Neural progenitor cell (in vitro differentiated cells): ENCODE measurements around the gene IQCE. TPM values are rescaled to one million over a fixed set of nuclear protein-coding genes. Genes with fewer than 3 reads are reported as not detected.

Experiments
- DNase-seq: peaks from one replicate; pipeline ENCODE4 v3.0.0-alpha.2; 2016; ENCODE audit warnings: low spot score
- H2AFZ ChIP-seq: fragments of 200-600 bp; sonication (generic); replicated peaks from 2 replicates; pipeline ENCODE4 v1.6.1; 2016; ENCODE audit warnings: antibody characterized with exemption
- H3F3A ChIP-seq: fragments of 200-600 bp; sonication (generic); 2 replicates; pipeline ENCODE4 v1.6.1; 2016; ENCODE audit warnings: antibody characterized with exemption, low read depth
- H3K27ac ChIP-seq: fragments of 200-600 bp; sonication (generic); 2 replicates; pipeline ENCODE4 v1.5.1; 2016; ENCODE audit warnings: mild to moderate bottlenecking
- H3K27me3 ChIP-seq: fragments of 200-600 bp; sonication (generic); 2 replicates; pipeline ENCODE4 v1.6.1; 2016; ENCODE audit warnings: mild to moderate bottlenecking, moderate library complexity
- H3K36me3 ChIP-seq: fragments of 200-600 bp; sonication (generic); 2 replicates; pipeline ENCODE4 v1.5.1; 2016
- H3K4me1 ChIP-seq: fragments of 200-600 bp; sonication (generic); 2 replicates; pipeline ENCODE4 v1.6.1; 2016; ENCODE audit warnings: mixed run types
- H3K4me2 ChIP-seq: fragments of 200-600 bp; sonication (generic); 2 replicates; pipeline ENCODE4 v1.6.1; 2016
- H3K4me3 ChIP-seq: fragments of 200-600 bp; sonication (generic); 2 replicates; pipeline ENCODE4 v1.5.1; 2016
- H3K79me2 ChIP-seq: fragments of 200-600 bp; sonication (generic); 2 replicates; pipeline ENCODE4 v1.6.1; 2016; ENCODE audit warnings: low read depth
- H3K9ac ChIP-seq: fragments of 200-600 bp; sonication (generic); 2 replicates; pipeline ENCODE4 v1.6.1; 2016
- H3K9me3 ChIP-seq: fragments of 200-600 bp; sonication (generic); 2 replicates; pipeline ENCODE4 v1.5.1; 2016; ENCODE audit warnings: low read depth
- H4K20me1 ChIP-seq: fragments of 200-600 bp; sonication (generic); 2 replicates; pipeline ENCODE4 v1.6.1; 2016; ENCODE audit warnings: low read depth
- H3K27ac Mint-ChIP-seq: 3 replicates; pipeline ENCODE4 v1.8.0; 2021; ENCODE audit warnings: mixed read lengths
- H3K27me3 Mint-ChIP-seq: 2 replicates; pipeline ENCODE4 v1.8.0; 2022; ENCODE audit warnings: low read depth, mild to moderate bottlenecking, inconsistent platforms, moderate library complexity, mixed read lengths; ENCODE audit not compliant: insufficient read depth
- H3K36me3 Mint-ChIP-seq: 3 replicates; pipeline ENCODE4 v1.8.0; 2021; ENCODE audit warnings: mixed read lengths
- H3K4me1 Mint-ChIP-seq: 3 replicates; pipeline ENCODE4 v1.8.0; 2021; ENCODE audit warnings: mixed read lengths
- H3K4me3 Mint-ChIP-seq: 3 replicates; pipeline ENCODE4 v1.8.0; 2021; ENCODE audit warnings: mild to moderate bottlenecking, moderate library complexity, mixed read lengths
- H3K9me3 Mint-ChIP-seq: 3 replicates; pipeline ENCODE4 v1.8.0; 2020; ENCODE audit warnings: mixed read lengths
- EZH2 ChIP-seq: fragments of 200-600 bp; sonication (generic); IDR thresholded peaks from 2 replicates; pipeline ENCODE4 v1.6.1; 2017; ENCODE audit warnings: antibody characterized with exemption, mild to moderate bottlenecking, moderate library complexity
- EZH2phosphoT487 ChIP-seq: fragments of 200-600 bp; sonication (generic); IDR thresholded peaks from 2 replicates; pipeline ENCODE4 v1.6.1; 2017; ENCODE audit warnings: antibody characterized with exemption
- total RNA-seq: library from RNA; depleted of rRNA; stranded (reverse); fragments of >200 nt; gene quantifications from 2 replicates; pipeline ENCODE4 v1.2.3, GENCODE V29; 2015; ENCODE audit warnings: low replicate concordance
- TF ChIP-seq, protein P1 (sequence below): fragments of 200-600 bp; sonication (generic); IDR thresholded peaks from 2 replicates; pipeline ENCODE4 v1.5.1; 2017; ENCODE audit warnings: antibody characterized with exemption, mild to moderate bottlenecking

The IQCE gene
- total RNA-seq, 1 donor from 2014 or later: 4.6 TPM

DNA sequence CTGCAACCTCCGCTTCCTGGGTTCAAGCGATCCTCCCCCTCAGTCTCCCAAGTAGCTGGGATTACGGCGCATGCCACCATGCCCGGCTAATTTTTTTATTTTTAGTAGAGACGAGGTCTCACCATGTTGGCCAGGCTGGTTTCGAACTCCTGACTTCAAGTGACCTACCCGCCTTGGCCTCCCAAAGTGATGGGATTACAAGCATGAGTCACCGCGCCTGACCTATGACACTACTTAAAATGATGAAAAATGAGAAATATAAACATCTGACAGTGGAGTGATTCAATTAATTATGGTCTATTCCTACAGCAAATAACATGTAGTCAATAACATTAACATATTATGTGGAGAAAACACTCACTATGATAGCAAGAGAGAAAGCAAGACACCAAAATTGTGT, 5.7 kb upstream of the IQCE start:
- H3K4me2 ChIP-seq: no peak overlapping the region
- H3K27ac ChIP-seq: no peak overlapping the region
- H3K27ac Mint-ChIP-seq: no peak overlapping the region
- H3K4me3 Mint-ChIP-seq: peak overlapping the region; percentile 91
- H3K9me3 ChIP-seq: no peaks in the 10 kb centered on the region
- peaks cover 9% of the 10 kb centered on the region for H3K4me1 ChIP-seq
- peaks cover under 1% of the 10 kb centered on the region for H3K36me3 ChIP-seq
- H3K9me3 Mint-ChIP-seq: no peaks in the 10 kb centered on the region
- peaks cover 31% of the 10 kb centered on the region for H4K20me1 ChIP-seq
- H2AFZ ChIP-seq: no peak overlapping the region
- peaks cover 21% of the 10 kb centered on the region for H3K4me1 Mint-ChIP-seq
- TF ChIP-seq EZH2phosphoT487 (no peak), EZH2 (no peak)
- TF ChIP-seq, protein P1, sequence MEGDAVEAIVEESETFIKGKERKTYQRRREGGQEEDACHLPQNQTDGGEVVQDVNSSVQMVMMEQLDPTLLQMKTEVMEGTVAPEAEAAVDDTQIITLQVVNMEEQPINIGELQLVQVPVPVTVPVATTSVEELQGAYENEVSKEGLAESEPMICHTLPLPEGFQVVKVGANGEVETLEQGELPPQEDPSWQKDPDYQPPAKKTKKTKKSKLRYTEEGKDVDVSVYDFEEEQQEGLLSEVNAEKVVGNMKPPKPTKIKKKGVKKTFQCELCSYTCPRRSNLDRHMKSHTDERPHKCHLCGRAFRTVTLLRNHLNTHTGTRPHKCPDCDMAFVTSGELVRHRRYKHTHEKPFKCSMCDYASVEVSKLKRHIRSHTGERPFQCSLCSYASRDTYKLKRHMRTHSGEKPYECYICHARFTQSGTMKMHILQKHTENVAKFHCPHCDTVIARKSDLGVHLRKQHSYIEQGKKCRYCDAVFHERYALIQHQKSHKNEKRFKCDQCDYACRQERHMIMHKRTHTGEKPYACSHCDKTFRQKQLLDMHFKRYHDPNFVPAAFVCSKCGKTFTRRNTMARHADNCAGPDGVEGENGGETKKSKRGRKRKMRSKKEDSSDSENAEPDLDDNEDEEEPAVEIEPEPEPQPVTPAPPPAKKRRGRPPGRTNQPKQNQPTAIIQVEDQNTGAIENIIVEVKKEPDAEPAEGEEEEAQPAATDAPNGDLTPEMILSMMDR: no peak
- H3K79me2 ChIP-seq: peaks cover 51% of the 10 kb centered on the region
- H3K27me3 Mint-ChIP-seq: peaks cover 6% of the 10 kb centered on the region
- H3F3A ChIP-seq: peaks cover 39% of the 10 kb centered on the region
- no peaks in the 10 kb centered on the region for H3K27me3 ChIP-seq
- peaks cover 21% of the 10 kb centered on the region for H3K36me3 Mint-ChIP-seq
- DNase-seq: no peak
- no peak overlapping the region for H3K9ac ChIP-seq
- H3K4me3 ChIP-seq: no peak overlapping the region

DNA sequence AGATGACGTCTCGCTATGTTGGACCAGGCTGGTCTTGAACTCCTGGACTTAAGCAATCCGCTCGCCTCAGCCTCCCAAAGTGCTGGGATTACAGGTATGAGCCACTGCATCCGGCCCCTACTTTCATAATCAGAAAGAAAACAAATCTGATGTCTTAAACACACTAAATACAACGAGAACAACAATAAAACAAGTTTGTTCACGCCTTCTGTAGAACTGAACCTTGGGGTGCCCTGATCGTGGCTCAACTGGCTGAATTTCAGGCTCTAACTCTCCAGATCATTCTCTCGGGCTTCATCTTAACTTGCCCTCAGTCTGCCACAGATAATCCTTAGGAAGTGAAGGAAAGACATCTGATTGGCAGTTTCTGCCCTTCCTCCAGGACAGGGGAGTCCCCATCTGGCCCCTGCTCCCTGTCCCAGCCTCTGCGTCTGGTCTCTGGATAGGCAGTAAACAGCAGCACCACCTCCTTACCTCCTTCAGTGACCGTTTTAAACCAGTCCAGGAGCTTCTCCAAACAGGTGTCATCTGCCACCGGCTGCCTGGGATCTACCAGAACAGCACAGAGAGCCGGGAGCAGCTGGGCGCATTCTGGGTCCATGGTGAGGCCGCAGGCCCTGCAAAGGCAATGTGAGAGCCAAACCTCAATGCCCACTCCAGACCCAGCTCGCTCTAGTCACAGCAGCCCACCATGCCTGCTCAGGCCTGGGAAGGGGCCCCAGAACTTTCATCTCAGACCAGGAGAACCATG, 4.8 kb upstream of the IQCE start:
- Histone ChIP-seq H3F3A (peaks cover 43% of the 10 kb centered on the region), H2AFZ (no peak overlapping the region), H4K20me1 (peaks cover 27% of the 10 kb centered on the region), H3K79me2 (peaks cover 51% of the 10 kb centered on the region), H3K4me1 (peaks cover 9% of the 10 kb centered on the region), H3K27me3 (no peaks in the 10 kb centered on the region), H3K9ac (peak overlapping the region; percentile 97), H3K27ac (no peak overlapping the region), H3K36me3 (no peaks in the 10 kb centered on the region), H3K9me3 (no peaks in the 10 kb centered on the region), H3K4me3 (peak overlapping the region; percentile 93), H3K4me2 (peak overlapping the region; percentile 94)
- no peaks in the 10 kb centered on the region for H3K9me3 Mint-ChIP-seq
- TF ChIP-seq EZH2 (no peak), EZH2phosphoT487 (no peak)
- TF ChIP-seq, protein P1: no peak
- peaks cover 19% of the 10 kb centered on the region for H3K36me3 Mint-ChIP-seq
- peaks cover 24% of the 10 kb centered on the region for H3K4me1 Mint-ChIP-seq
- peaks cover 6% of the 10 kb centered on the region for H3K27me3 Mint-ChIP-seq
- DNase-seq: no peak
- H3K4me3 Mint-ChIP-seq: peak overlapping the region; percentile 91
- H3K27ac Mint-ChIP-seq: peak overlapping the region; percentile 33

DNA sequence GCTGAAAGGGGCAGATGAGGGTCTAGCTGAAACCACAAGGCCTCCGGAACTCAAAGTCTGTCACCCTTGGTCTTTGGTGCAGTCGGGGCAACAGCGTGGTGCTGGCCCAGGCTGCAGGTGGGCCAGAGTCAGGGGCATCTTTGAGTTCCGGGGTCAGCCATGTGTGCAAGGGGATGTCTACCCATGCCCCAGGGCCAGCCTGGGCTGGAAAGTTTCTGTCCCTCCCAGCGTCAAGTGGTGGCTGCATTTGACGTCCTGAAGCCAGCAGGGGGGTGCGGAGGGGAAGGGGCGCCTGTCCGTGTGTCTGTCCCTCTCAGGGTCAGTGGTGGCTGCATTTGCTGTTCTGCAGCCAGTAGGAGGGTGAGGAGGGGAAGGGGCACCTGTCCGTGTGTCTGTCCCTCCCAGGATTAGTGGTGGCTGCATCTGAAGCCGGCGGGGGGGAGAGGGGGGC, 4.1 kb upstream of the IQCE start:
- peaks cover 24% of the 10 kb centered on the region for H4K20me1 ChIP-seq
- H3K9me3 ChIP-seq: no peaks in the 10 kb centered on the region
- H3K4me3 Mint-ChIP-seq: peak overlapping the region; percentile 91
- H3K36me3 ChIP-seq: no peaks in the 10 kb centered on the region
- peaks cover 9% of the 10 kb centered on the region for H3K4me1 ChIP-seq
- TF ChIP-seq EZH2phosphoT487: no peak
- TF ChIP-seq, protein P1: no peak
- TF ChIP-seq EZH2: no peak
- H3K9ac ChIP-seq: peak overlapping the region; percentile 97
- no peaks in the 10 kb centered on the region for H3K27me3 ChIP-seq
- peak overlapping the region; percentile 94 for H3K4me2 ChIP-seq
- H3K4me1 Mint-ChIP-seq: peaks cover 24% of the 10 kb centered on the region
- no peak overlapping the region for H2AFZ ChIP-seq
- H3K36me3 Mint-ChIP-seq: peaks cover 15% of the 10 kb centered on the region
- peaks cover 6% of the 10 kb centered on the region for H3K27me3 Mint-ChIP-seq
- H3F3A ChIP-seq: peaks cover 43% of the 10 kb centered on the region
- peaks cover 44% of the 10 kb centered on the region for H3K79me2 ChIP-seq
- no peak overlapping the region for H3K27ac Mint-ChIP-seq
- DNase-seq: peak; percentile 42
- H3K9me3 Mint-ChIP-seq: no peaks in the 10 kb centered on the region
- H3K27ac ChIP-seq: no peak overlapping the region
- H3K4me3 ChIP-seq: peak overlapping the region; percentile 93
